ENCODE results near the gene THY1.

The THY1 gene

GRCh38 chr11:119371778-119372182 lies 51.2 kb downstream of the THY1 start:
- no peak for TF ChIP-seq ZFX (IDR thresholded peaks at IDR 0.05)
- no peak; the same call in 1 of the 2 replicates for TF ChIP-seq CTCF (conservative IDR thresholded peaks at IDR 0.05)
- no peak overlapping the region for H3K27ac ChIP-seq

- no peak for TF ChIP-seq ZFX (IDR thresholded peaks at IDR 0.05)
- TF ChIP-seq CTCF (conservative IDR thresholded peaks at IDR 0.05) = no peak
- no peak overlapping the region for H3K27ac ChIP-seq
Measured at GRCh38 chr11:119371067-119371601, 51.8 kb downstream of the THY1 start.

- H3K27ac ChIP-seq = no peak overlapping the region
- TF ChIP-seq ZFX (IDR thresholded peaks at IDR 0.05) (no peak), CTCF (conservative IDR thresholded peaks at IDR 0.05) (no peak)
Measured at GRCh38 chr11:119370486-119371046, 52.4 kb downstream of the THY1 start.

GRCh38 chr11:119369132-119369925 lies 53.6 kb downstream of the THY1 start:
- TF ChIP-seq CTCF (conservative IDR thresholded peaks at IDR 0.05) (no peak), ZFX (IDR thresholded peaks at IDR 0.05) (no peak)
- no peak overlapping the region for H3K27ac ChIP-seq

GRCh38 chr11:119368121-119369034 lies 54.6 kb downstream of the THY1 start:
- TF ChIP-seq CTCF (conservative IDR thresholded peaks at IDR 0.05) = no peak
- no peak for TF ChIP-seq ZFX (IDR thresholded peaks at IDR 0.05)
- H3K27ac ChIP-seq = no peak overlapping the region

GRCh38 chr11:119367661-119368120 lies 55.3 kb downstream of the THY1 start:
- H3K27ac ChIP-seq = no peak overlapping the region
- no peak for TF ChIP-seq CTCF (conservative IDR thresholded peaks at IDR 0.05)
- no peak for TF ChIP-seq ZFX (IDR thresholded peaks at IDR 0.05)

Data from C4-2B (cell line).